Embryonic facial prominence (tissue), 1 donor: ENCODE measurements around the gene CERS5.
"Not testable (repeated sequence)": the region's sequence is repeated elsewhere in the genome, so short reads cannot be mapped to it uniquely, and the experiment has no call there.

Source experiments
- DNase-seq: peaks from one replicate; pipeline ENCODE4 v3.0.0-alpha.2; 2016; ENCODE audit errors: extremely low spot score

The CERS5 gene

DNA sequence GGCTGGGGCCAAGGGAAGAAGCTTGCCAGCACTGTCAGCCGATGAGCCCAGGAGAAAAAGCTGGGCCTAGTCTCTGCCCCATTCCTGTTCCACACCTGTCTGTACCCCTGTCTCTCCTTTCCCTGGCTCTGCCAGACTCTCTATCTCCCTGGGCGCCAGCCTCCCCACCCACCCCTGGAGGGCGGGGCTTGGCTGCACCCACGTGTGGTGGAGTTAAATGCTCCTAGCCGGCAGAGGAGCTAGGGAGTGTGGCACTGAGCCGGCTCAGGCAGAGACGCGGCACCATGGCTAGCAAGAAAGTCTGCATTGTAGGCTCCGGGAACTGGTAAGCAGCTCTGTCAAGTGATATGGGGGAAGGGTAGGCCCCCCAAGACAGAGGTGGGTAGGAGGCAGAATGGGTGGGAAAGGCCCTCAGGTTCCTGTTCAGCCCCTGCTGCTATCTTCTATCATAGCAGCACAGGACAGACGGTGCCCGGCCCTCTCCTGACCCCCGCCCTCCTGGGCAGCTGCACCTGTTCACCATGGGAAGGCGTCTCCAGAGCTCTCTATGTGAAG, 63.3 kb downstream of the CERS5 start, which contains the start of gene GPD1:
TSS of gene GPD1 (plus strand) at position 242 of the 555 bp plus-strand sequence. CDS start at position 285, 43 bp downstream.
- DNase-seq = no peak

DNA sequence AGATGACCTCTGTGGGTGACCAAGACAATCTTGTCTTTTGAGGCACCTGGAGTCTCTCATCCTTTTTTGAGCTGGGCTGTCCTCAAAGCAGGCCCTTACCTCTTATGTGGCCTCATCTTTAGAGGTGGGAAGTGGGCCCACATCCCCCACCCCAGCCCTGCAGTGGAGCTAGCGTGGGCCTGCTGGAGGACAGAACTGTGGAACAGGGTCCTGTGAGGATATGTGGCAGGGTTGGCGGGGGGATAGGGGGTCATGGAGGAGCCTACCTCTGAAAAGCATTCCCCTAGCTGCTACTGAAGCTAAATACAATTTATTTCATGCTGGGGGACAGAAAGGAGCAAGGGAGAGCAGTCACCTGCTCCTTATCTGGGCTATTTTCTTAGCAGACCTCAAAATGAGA, 63.8 kb downstream of the CERS5 start:
- DNase-seq = no peak

DNA sequence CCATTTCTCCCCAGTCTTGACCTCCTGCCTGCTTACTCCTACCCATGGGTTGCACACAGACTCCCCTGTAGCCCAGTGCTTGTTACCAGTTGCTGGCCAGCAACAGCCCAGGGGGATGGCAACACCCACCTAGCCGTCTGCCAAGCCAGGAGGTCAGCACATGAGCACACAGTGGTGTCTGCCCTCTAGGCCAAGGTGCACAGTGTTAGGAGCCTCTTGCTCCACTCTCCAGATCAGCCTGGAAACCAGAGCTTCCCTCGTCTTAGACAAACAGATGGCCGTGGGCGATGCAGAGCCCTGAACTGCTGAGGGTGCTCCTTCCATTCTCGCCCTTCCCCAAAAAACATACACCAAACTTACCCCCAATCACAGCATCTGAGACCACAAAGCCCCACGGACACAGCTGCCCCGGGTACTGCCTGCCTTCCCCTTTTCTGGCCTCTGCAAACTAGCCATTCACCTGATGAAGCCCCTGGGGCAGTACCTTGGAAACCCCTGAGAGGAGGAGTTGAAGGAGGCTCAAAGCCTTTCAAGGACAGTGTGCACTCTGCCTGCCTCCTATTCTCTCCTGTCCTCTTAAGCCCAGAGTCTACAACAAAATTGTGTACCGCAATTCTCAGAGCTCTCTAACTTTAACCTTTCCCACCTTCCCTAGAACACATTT, 64.4 kb downstream of the CERS5 start:
- DNase-seq = no peak

DNA sequence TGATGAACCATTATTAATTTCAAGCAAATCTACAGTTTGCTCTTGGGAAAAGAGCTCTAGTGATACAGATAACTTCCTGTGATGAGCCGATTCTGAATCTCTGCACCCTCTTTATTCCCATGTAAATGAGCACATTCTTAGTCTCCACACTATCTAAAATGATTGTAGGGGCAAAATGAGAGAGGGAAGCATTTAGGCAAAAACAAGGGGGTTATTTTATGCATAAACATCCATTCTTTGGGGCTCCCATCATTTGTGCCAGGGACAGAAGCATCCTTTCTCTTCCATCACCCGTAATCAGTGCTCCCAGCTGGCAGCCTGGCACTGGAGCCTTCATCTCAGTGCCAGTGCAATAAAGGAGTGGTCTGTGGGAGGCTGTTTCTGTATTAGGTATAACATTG, 65.0 kb downstream of the CERS5 start:
- DNase-seq = no peak

DNA sequence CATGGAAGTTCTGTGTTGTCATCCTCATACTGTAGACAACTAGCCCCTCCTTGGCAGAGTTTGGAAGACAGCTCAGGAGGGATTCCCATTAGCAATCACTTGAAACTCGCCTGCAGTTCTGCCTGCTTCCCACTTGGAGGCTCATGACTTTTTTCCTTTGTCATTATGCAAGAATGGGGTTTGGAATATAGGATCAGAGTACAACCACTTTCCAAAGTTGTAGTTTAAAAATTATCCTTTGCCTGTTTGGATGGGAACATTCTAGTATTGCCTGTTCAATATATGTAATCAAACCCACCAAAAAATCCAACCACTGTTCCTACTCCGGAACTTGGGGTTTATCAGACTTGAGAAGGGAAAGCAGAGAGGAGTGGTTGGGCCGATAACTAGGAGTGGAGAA, 65.5 kb downstream of the CERS5 start:
- no peak for DNase-seq

DNA sequence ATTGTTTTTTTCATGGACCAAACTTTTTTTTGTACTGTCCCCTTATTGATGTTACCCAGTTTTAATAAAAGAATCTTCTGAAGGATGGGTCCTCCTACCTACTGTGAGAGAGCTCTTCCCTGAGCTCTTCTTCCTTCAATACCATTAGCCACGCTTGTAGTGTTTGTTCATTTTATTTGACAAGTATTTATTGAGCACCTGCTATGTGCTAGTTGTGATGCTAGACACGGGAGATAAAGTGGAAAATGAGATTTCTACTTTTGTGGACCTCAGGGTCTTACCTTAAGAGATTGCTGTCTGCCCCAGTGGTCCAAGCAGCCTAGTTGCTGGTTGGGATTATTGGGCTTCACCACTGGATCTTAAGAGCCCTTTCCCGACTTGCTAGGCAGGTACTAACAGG, 66.6 kb downstream of the CERS5 start:
- no peak for DNase-seq

DNA sequence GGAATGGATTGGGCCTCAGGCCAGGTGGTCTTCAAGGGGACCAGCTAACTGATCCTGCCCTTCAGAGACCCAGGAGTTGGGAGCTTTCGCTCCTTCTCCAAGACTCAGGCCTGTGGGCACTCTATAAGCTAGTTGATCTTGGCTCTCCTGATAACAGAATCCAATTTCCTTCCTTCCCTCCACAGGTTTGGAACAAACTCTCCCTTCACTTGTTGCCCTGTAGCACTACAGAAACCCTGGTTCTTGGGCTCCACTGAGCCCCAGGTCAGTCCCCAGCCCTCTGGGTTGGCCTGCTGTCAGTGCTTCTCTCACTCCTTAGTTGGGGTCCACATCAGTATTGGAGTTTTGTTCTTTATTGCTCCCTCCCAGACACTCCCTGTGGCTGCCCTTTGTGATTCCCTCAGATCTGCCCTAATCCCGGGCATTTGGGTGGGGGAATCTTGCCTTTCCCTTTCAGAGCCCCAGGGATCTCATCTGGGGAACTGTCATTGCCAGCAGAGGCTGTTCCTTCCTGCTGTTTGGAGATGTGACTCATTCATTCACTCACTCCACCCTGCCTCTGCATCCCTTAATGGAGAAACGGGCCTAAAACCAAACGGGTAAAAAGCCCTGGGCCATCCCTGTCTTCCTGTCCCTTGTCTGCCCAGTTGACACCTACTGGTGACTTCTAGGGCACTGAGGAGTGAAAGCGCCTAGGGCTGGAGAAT, 67.7 kb downstream of the CERS5 start:
- no peak for DNase-seq

DNA sequence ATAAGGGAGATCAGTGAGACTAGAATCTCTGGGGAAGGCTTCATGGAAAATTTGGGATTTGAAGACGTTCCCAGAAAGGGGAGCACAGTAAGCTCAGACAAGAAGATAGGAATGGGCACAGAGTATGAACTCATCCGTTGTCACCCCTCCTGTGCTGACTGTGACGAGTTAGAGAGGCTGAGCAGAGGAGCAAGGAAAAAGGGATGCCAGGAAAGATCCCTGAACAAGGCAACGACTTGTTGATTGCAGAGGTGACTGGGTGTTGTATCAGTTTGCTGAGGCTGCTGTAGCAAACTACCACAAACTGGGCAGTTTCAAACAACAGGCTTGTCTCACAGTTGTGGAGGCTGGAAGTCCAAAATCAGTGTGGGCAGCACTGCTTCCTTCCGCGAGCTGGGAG, 69.2 kb downstream of the CERS5 start:
- DNase-seq = no peak

DNA sequence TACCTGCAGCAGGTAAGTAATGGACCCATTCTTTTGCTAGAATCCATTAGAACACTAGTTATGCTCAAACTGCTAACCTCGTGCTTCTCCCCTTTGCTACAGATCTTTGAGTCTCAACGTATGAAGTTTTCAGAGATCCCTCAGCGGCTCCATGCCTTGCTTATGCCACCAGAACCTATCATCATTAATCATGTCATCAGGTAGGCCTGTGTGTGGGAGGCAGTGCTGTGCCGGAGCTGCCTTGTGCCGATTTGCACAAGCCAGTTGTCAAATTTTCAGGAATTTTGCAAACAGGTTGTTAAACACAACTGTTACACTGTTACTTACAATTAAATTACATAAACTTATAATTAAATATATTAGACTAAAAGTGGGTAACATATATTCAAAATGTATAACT, 76.8 kb downstream of the CERS5 start:
- no peak for DNase-seq

DNA sequence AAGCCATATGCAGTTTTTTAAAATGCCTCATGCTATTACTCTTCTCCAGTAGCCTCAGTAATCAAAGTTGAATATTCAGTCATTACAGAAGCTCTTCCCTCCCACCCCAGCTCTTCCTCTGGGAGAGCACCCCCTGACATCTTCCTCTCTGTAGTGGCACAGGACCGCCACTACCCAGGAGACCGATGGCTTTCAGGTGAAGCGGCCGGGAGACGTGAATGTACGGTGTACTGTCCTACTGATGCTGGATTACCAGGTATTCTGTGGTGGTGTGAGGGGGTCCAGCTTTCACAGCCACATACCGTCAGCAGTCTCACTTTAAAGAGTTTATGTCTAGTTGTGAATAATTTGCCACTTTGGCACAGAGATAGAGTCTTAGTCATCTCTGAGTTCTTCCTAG, 77.4 kb downstream of the CERS5 start:
- no peak for DNase-seq

DNA sequence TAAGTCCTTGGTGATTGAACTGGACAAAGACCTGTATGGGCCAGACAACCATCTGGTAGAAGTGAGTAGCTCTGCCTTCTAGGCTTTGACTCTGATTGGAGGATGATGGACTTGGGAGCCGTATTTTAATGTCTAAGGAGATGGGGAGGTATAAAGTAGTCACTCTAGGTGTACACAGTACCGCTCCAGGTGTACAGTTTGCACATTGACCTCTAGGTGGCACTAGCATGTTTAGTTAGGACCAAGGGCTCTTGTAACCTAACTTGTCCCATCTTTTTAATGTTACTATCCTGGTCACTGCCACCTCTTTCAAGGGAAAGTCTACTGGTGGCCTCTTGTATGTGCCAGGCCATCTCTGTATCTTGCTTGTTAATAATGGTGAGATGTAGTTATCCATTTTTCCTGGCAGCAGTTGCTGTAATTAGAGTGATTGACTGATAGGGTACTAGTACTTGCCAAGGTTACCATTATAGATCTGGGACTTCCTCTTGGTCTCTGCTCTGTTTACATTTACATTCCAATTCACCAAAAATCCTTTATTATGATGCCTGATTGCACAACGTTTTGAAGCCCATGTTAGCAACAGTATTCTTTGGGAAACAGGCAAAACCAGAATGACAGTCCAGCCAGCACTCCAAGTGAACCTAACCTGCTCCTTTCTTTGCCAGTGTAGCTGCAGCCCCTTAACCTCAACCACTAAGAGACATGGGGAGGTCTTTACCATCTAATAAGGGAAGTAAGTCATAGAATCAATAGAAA, 78.4 kb downstream of the CERS5 start:
- no peak for DNase-seq

DNA sequence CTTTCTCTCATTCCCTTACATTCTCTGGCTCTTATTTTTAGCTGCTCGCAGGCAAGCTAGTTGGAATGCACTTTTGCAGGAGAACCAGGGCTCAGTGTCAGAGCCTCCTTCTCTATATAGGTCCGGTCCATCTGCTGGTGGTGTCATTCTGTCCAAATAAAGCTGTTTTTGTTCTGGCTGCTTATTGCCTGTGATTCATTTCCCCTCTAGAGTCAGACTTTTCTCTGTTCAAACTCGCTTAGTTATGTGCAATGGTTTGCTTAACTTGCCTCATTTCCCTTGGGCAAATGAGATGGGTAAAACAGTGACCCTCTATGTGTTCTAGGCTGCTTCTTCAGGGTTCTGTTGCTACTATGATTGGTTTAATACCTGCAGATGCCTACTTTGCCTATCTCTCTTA, 79.2 kb downstream of the CERS5 start:
- DNase-seq = no peak

DNA sequence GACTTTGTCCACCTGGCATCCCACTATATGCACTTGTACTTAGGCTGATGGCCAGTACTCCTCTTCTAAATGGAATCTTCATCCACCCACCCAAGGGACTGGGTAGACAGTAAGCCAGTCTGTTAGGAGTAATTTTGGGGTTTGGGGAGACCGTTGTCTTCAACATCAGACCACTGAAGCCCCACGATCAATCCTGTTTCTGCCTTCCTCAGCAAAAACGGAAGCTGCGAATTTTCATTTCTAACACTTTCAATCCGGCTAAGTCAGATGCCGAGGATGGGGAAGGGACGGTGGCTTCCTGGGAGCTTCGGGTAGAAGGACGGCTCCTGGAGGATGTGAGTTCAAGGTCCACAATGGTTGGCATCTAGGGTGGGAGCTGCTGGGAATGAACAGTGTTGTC, 80.0 kb downstream of the CERS5 start:
- DNase-seq = no peak

DNA sequence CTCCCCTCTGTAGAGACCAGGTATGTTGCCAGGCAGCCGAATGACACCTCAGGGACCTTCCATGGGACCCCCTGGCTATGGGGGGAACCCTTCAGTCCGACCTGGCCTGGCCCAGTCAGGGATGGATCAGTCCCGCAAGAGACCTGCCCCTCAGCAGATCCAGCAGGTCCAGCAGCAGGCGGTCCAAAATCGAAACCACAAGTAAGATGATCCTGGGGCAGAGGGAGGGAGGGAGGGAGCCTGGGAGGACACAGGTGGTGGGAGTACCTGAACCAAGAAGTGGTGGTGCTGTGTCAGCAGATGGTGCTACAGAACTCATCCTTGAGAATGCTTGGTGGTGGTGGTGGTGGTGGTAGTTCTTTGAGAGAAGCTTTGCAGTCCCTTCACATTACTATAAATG, 81.0 kb downstream of the CERS5 start:
- no peak for DNase-seq

DNA sequence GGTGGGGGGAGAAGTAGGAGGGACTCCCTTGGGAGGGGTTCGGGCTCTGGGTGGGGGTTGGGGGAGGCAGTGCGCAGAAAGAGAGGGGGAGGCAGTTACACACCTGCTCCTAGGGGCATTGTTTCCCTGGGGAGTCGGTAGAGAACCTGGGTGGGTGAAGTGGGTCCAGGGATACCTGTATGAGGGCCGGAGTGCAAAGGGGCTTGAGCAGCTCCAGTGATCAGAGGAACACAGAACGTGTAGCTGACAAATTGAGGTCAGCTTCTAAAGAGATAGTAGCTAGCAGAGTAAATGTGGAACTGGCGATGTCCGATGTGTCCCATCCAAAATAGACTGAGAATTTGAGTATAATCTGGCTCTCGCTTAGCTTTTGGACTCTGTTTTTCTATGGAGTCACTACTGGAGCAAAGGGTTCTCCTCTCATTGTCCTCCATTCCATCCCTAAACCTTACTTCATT, 81.5 kb downstream of the CERS5 start:
- no peak for DNase-seq

DNA sequence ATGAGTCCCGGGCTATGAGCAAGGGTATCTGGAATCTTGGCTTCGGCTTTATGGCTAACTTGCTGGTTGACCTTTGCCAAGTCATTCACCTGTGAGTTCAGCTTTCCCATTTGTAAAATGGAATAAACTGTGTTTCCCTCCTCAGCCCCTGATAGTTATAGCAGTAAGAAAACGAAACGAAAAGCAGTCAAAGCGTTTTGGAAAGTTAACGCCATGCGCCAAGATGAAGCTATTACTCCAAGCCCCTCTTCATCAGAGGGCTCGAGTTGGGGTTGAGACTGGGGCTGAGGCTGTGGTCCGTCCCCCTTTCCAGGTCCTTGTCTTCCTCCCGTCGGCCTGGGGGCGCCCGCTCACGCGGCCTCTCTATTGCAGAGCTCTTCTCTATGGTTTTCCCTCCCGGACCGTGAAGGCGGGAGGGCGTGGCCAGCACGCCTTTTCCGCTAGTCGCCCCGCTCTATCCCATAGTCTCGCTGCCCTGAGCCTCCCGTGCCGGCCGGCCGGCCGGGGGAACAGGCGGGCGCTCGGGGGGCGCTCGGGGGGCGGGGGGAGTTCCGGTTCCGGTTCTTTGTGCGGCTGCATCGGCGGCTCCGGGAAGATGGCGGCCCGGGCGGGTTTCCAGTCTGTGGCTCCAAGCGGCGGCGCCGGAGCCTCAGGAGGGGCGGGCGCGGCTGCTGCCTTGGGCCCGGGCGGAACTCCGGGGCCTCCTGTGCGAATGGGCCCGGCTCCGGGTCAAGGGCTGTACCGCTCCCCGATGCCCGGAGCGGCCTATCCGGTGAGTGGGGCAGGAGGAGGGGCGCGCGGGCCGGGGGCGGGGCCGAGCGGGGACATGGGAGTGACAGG, 82.2 kb downstream of the CERS5 start, which contains the start of gene SMARCD1:
TSS of gene SMARCD1 (plus strand) at position 568 of the 840 bp plus-strand sequence. CDS start at position 596, 28 bp downstream.
- peak; percentile 91 for DNase-seq

DNA sequence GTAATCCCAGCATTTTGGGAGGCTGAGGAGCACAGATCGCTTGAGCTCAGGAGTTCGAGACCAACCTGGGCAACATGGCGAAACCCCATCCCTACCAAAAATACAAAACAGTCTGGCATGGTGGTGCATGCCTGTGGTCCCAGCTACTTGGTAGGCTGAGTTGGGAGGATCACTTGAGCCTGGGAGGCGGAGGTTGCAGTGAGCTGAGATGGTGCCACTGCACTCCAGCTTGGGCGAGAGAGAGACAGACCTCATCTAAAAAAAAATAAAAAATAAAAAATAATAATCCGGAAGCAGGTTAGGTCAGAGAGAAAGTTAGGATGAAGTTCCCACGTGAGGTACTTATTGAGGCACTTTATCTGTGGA, 82.8 kb downstream of the CERS5 start:
- DNase-seq = not testable (repeated sequence)

DNA sequence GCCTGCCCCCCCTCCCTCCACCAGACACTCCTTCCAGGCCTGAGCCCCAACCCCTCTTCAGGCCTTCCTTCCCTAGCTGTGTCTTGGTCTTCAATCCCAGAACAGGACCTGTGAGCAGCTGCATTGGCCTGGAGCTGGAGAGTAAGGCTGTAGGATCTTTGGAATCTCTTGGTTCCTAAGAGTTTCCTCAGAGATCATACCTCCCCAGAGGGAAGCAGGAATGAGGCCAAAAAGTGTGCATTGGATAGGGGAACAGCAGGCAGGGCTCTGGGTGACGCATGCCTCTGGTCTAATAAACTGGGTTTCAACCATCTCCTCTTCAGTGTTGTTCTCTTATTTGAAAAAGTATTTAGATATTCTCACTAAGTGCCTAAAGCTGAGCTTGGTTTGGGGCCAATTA, 83.9 kb downstream of the CERS5 start:
- no peak for DNase-seq

DNA sequence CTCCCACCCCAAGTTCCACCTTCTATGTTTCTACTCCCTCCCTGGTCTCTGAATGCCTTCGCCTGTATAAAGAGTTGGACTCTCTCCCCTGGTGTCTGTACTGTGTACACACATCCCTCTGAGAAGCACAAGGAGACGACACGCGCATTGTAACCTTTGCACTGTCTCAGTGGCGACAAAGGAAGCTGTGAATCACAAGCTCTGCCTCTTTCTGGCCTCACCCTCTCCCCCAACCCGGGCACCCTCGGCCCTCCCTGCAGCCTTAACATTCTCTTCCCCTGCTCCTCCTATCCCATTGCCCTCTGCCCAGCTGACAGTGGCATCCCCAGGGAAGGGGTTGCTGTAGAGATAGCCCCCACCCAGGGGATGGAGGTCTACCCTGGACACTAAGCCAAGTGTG, 84.5 kb downstream of the CERS5 start:
- no peak for DNase-seq

DNA sequence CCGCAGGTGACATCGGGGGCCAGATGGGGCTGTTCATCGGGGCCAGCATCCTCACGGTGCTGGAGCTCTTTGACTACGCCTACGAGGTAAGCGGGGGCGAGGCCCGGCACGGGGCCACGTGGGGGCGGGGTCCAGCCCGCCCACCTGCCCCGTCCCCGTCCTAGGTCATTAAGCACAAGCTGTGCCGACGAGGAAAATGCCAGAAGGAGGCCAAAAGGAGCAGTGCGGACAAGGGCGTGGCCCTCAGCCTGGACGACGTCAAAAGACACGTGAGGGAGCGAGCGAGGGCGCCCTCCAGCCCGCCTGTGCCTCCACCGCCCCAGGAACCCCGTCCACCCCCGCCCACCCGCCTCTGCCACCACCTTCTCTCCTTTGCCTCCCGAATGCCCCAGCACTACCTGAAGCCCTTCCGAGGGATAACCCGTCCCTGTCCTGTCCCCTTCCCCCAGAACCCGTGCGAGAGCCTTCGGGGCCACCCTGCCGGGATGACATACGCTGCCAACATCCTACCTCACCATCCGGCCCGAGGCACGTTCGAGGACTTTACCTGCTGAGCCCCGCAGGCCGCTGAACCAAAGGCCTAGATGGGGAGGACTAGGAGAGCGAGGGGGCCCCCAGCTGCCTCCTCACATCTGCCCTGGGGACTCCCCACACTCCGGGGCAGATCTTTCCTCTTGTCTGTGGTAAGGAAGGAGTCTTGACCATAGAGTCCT, 85.9 kb downstream of the CERS5 start:
- DNase-seq = no peak

DNA sequence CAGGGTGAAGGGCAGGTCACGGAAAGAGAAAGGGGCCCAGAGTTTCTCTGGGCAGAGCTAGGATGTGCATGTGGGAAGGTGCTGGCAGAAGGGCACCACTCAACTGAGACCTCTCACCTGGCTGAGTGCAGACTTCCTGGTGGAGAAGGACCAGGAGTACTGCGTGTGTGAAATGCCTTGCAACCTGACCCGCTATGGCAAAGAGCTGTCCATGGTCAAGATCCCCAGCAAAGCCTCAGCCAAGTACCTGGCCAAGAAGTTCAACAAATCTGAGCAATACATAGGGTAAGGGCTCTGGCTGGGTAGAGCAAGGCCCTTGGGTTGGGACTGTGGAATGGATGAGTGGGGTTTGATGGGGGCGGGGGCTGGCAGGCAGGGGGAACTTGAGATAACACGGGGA, 87.4 kb downstream of the CERS5 start:
- DNase-seq = no peak
